GM19468 (cell line): ENCODE measurements around the gene MYO3A.

Experiments
- ATAC-seq: cut with Tn5 transposase; IDR thresholded peaks from one replicate; pipeline ENCODE4 v1.9.1; 2021; ENCODE audit warnings: mild to moderate bottlenecking, moderate library complexity, moderate number of reproducible peaks; ENCODE audit not compliant: unreplicated experiment; ENCODE audit errors: extremely low read depth

MYO3A gene

GRCh38 chr10:25933653-25934608 is at the start of gene MYO3A:
Gene MYO3A (plus strand): TSS chr10:25934229. CDS start chr10:25952111, 17,882 bp downstream.
- ATAC-seq, result no peak

DNA sequence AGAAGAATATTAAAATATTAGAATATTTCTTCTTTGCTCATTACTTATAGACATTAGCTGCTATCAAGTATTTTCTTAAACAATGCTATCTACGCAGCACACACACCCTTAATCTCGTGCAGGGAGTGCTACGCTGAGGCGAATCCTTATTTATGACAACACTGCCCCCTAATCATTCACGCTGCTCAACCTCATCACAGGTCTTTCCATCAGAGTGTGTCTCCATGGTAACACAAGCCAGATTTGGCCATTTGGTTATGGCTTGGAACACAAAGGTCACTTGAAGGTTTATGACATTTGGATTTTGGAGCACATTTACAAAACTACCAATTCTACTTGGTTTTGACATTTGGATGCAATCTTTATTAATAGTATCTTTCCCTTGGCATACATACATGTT is 45.4 kb upstream of the MYO3A start:
- ATAC-seq, result no peak

GRCh38 chr10:25890995-25891394 is 43.0 kb upstream of the MYO3A start:
- no peak for ATAC-seq

DNA sequence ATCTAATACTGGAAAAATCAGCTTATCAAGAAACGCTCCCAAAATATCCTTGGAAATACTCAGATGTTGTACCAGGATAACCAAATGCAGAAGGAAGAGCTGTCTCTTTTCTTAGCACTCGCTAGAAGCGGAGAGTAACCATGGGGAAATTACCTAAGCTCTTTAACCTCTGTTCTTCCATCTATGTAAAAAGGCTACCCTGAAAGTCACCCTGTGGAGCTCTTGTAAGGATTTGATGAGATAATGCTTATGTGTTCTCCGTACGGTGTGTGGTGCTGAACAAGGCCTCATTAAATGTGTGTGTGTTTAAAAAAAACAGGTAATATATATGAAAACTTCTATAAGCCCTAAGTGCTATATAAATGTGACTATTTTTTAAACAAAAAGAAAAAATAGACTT is 38.2 kb upstream of the MYO3A start:
- no peak for ATAC-seq

- ATAC-seq, result no peak
Observed at GRCh38 chr10:25896421-25896820, 37.6 kb upstream of the MYO3A start.

GRCh38 chr10:25899304-25899703 is 34.7 kb upstream of the MYO3A start:
- ATAC-seq, result no peak

- no peak for ATAC-seq
Observed at GRCh38 chr10:25901199-25901598, 32.8 kb upstream of the MYO3A start.

GRCh38 chr10:25902002-25902401 is 32.0 kb upstream of the MYO3A start:
- no peak for ATAC-seq

GRCh38 chr10:25907261-25907660 is 26.8 kb upstream of the MYO3A start:
- no peak for ATAC-seq

DNA sequence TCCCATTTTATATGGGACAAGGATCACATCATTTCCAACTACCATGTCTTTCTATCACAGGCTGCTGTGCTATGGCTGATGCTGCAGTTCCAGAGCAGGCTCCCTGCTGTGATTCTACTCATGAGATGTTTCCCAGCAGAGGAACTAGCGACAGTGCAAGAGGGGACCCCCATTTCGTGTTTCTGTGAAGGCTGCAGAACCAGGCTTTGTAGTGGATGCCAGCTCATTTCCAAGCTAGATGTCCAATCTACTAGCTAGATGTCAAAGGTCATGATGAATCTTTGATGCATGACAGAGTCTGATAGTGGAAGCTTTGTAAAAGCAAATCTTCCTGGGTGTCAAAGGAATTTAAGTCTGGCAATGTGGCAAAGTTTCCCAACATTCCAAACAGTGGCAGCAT is 21.2 kb upstream of the MYO3A start:
- no peak for ATAC-seq

DNA sequence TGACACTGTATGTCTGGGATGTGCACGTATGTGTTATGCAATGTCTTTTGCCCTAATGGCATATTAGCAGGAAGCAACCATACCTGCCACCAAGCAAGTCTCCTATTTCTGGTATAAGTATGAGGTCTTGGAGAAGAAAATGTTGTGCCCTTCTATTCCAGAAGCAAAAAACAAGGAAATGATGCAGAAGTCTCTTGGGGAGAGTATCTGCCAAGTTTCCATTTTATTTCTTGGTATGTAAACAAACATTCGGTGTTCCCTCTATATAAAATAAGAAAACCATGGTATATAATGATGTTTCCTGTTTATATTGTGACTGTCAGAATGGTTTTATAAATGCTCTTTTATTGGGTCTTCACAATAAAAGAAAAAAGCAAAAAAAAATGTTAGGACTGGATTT is 19.3 kb upstream of the MYO3A start:
- ATAC-seq, result no peak

- no peak for ATAC-seq
Observed at GRCh38 chr10:25934621-25935139, 651 bp downstream of the MYO3A start.

DNA sequence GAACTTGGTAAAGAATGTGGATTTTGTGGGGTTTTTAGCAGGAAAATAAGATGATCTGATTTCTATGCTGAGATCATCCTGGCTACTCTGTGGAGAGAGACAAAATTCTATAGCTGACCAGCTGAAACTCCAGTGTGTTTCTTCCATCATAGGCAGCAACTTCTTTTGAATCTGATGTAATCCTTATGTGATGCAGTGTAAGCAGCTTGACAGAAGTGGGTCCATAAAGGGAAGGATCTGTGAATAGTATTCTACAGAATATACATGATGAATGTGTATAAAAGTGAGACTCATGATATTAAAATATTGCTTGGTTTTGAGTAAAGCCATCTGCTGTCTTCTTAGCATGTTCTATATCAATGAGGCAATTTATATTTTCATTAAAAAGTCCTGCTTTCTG is 4.4 kb downstream of the MYO3A start:
- ATAC-seq, result no peak

GRCh38 chr10:25944771-25945170 is 10.7 kb downstream of the MYO3A start:
- ATAC-seq, result no peak

DNA sequence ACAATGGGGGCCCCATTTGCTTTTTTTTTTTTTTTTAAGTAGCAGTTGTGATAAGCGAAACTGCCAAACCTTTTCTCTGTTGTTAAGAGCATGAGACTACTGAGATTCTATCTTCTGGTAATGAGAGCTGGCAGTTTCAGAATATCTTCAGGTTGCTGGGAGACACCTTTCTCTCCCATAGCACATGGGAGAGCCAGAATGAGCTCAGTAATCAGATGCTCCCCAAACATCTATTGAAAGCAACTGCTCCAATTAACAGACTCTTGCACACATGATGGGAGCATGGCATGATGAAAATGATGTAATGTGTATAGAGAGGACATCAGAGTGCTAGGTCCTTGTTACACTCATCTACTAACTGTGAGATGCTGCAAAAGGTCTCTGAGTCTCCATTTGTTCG is 18.8 kb downstream of the MYO3A start:
- ATAC-seq, result no peak

DNA sequence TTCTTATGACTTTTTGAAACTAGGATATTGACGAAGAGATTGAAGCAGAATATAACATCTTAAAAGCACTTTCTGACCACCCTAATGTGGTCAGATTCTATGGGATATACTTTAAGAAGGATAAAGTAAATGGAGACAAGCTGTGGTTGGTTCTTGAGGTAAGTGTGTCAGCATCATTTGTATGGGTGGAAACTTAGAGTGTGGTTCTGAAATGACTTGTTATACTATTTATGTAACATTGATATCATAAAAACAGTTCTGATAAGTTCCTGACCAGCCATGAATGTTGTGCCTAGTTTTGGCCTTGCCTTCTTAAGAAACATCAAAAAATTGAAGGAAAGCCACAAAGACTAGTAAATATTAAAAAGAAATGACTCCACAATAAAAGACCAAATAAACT is 20.8 kb downstream of the MYO3A start:
- ATAC-seq, result no peak

DNA sequence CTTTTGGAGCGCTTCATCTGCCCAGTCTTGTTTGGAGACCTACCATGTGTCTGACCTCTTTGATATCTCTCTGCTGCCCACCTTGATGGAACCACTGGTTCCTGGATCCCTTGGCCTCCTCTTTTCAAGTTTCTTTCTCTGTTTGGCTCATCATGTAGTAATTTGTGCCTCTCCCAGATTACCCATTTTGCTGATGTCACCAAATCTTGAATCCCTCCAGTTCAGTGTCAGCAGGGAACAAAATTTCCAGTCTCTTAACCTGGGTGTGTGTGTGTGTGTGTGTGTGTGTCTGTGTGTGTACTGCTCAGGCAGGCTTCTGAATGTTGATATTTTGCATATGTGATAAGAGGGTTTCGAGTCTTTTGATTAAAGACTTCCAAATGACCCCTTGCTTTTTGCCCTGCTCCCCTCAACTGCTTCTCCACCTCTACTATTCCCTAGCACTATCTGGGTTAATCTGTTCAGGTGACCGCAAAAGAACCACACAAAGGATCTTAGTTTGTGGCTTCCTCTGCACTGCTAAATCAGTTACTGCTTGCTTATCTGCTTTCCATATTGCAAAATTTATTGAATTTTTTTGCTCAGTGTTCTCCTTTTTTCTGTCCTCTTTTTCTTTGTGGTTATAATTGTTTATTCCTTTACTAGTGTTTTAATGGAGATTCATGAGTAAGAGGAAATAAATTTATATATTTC is 25.7 kb downstream of the MYO3A start:
- no peak for ATAC-seq

GRCh38 chr10:25965584-25965983 is 31.6 kb downstream of the MYO3A start:
- ATAC-seq, result no peak

DNA sequence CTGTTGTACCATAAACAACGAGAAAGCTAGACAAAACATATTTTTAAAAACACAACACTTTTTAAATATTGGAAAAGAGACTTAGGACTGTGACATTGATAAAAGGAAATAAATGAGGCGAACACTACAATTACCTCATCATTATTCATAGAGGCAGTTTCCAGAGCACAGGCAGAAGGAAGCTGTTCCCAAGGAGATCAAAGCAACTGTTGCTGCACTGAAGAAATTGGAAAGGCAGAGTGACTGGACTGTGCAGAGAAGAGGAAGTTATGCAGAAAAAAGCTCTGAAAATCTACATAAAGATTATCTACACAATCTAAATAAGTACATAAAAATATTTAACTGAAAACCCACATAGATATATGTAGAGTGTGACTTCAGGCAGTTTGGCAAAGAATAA is 32.8 kb downstream of the MYO3A start:
- no peak for ATAC-seq

GRCh38 chr10:25972631-25973030 is 38.6 kb downstream of the MYO3A start:
- no peak for ATAC-seq

DNA sequence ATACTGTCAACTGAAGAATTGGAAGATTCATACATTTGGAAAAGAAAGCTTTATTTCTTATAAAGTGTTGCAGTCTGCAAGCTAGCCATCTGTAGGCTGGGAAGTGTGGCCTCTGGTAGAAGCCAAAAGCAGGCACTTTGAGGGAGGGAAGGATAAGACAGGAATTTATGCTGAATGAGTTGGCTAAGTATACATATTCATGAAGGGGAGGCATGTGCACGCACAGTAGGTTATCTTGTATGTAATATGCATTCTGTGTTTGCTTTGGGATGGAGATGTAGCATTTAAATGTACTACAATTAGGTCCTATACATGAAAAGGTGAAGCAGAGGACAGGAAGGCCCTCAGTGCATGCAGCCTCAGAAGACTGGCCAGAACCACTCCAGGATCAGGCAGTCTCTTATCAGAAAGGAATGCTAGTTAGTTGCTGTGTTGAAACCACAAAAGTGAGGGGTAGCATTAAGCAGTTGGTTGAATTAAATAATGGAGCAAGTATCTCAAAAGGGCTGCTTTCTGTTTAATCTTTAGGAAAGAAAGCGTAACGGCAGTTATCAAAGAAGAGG is 40.9 kb downstream of the MYO3A start:
- ATAC-seq, result no peak
